Ascending aorta (tissue), 2 donors: ENCODE measurements around the gene MYOM1. TPM values are rescaled to one million over a fixed set of nuclear protein-coding genes. Genes with fewer than 3 reads are reported as not detected.

Source experiments
- DNase-seq, 2 donors: peaks; one replicate each; pipeline ENCODE4 v3.0.0-alpha.2; 2019; ENCODE audit warnings: low spot score in 2 of 2
- H3K27ac ChIP-seq, 2 donors: fragments of 200-600 bp; sonication (generic); one replicate each; pipeline ENCODE4 v1.5.1; 2016 to 2017; ENCODE audit warnings: mild to moderate bottlenecking in 1 of 2
- H3K27me3 ChIP-seq: fragments of 200-600 bp; sonication (generic); one replicate; pipeline ENCODE4 v1.5.1; 2017
- H3K36me3 ChIP-seq, 2 donors: fragments of 200-600 bp; sonication (generic); one replicate each; pipeline ENCODE4 v1.5.1; 2016
- H3K4me1 ChIP-seq, 2 donors: fragments of 200-600 bp; sonication (generic); one replicate each; pipeline ENCODE4 v1.5.1; 2016 to 2017; ENCODE audit warnings: mild to moderate bottlenecking in 1 of 2
- H3K4me3 ChIP-seq, 2 donors: fragments of 200-600 bp; sonication (generic); one replicate each; pipeline ENCODE4 v1.5.1; 2016 to 2017; ENCODE audit warnings: mild to moderate bottlenecking in 1 of 2
- H3K9me3 ChIP-seq, 2 donors: fragments of 200-600 bp; sonication (generic); one replicate each; pipeline ENCODE4 v1.5.1; 2016
- intact Hi-C: fragments of 100-400 bp; cut with DNase I; formaldehyde crosslinking; loops from one replicate; pipeline ENCODE4 v1.15.1; 2023
- total RNA-seq: library from RNA; depleted of rRNA; stranded (reverse); fragments of >200 nt; gene quantifications from one replicate; pipeline ENCODE4 v1.1.0, GENCODE V29; 2016
- TF ChIP-seq, protein P1 (sequence below), 3 experiments: fragments of 200-600 bp in 2 of 3; fragments of 450-650 bp in 1 of 3; sonication (generic) in 2 of 3; IDR thresholded peaks; one replicate each; pipeline ENCODE4 v1.5.1; 2016 to 2019; ENCODE audit warnings: antibody characterized with exemption in 3 of 3, mild to moderate bottlenecking in 1 of 3, moderate library complexity in 1 of 3

Gene MYOM1
- total RNA-seq, 1 donor from 2014 or later = 7.8 TPM

DNA sequence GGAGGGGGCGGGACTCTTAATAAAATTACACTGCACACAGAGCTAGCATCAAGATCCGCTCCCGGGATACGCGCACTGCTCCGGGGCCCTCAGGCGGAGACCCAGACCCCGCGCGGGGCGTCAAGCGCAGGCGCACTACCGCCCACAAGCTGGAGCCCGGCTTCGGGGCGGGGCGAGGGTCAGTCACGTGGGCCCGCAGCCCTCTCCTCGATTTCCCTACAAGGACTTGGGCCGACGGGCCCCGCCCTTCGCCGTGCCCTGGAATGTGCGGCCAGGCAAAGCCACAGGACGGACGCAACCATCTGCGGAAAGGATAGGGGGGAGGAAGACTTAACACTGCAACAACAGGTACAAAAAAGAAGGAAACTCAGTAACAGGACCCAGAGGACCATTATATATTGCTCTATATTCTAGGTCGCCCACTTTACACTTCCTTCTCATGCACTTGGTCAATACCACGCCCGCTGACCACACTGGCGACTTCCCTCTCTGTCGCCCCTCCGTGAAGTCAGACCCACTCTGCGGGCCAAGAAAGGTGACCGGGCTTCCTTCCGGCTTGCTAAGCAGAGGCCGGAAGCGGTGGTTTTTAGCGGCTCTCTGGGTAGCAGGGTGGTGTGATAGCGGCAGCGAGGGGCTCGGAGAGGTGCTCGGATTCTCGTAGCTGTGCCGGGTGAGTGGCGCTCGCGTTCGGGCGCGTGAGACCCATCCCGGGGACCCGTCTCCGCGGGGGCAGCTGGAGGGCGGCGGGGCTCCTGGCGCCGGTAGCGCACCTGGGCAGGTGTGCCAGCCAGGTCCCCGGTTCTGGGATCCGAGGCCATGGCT is 27.7 kb upstream of the MYOM1 start, which contains the start of gene MYL12A:
Gene MYL12A (plus strand): TSS at position 562 of the 822 bp plus-strand sequence. CDS start 5,447 bp downstream, outside the sequence.
- Histone ChIP-seq H3K4me1 (peaks cover 2 to 17% of the 10 kb centered on the region in 2 donors), H3K9me3 (no peaks in the 10 kb centered on the region), H3K27ac (peak within 1 kb of the TSS; percentile 100), H3K36me3 (peaks cover 0 to 11% of the 10 kb centered on the region in 2 donors), H3K4me3 (peak within 1 kb of the TSS; percentile 81 to 92), H3K27me3 (no peaks in the 10 kb centered on the region)
- intact Hi-C loops = loop anchor here (1.0 to 5.0 kb wide), 6 partner anchors 27 to 592 kb away; partner anchors contain the start of genes LPIN2 and SMCHD1
- TF ChIP-seq, protein P1, sequence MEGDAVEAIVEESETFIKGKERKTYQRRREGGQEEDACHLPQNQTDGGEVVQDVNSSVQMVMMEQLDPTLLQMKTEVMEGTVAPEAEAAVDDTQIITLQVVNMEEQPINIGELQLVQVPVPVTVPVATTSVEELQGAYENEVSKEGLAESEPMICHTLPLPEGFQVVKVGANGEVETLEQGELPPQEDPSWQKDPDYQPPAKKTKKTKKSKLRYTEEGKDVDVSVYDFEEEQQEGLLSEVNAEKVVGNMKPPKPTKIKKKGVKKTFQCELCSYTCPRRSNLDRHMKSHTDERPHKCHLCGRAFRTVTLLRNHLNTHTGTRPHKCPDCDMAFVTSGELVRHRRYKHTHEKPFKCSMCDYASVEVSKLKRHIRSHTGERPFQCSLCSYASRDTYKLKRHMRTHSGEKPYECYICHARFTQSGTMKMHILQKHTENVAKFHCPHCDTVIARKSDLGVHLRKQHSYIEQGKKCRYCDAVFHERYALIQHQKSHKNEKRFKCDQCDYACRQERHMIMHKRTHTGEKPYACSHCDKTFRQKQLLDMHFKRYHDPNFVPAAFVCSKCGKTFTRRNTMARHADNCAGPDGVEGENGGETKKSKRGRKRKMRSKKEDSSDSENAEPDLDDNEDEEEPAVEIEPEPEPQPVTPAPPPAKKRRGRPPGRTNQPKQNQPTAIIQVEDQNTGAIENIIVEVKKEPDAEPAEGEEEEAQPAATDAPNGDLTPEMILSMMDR (IDR thresholded peaks at IDR 0.05) = peak in 2 of 3 experiments; percentile 2 to 29
- DNase-seq = peak; percentile 92 to 99

- Histone ChIP-seq H3K36me3 (peaks cover 0 to 11% of the 10 kb centered on the region in 2 donors), H3K4me1 (peaks cover 2 to 12% of the 10 kb centered on the region in 2 donors), H3K27ac (peak overlapping the region; percentile 100), H3K9me3 (no peaks in the 10 kb centered on the region), H3K4me3 (peak overlapping the region; percentile 81 to 92), H3K27me3 (no peaks in the 10 kb centered on the region)
- TF ChIP-seq, protein P1 (IDR thresholded peaks at IDR 0.05) = peak in 1 of 3 experiments; percentile 4
- peak in 1 of 2 donors; percentile 77 for DNase-seq
- intact Hi-C loops = loop anchor here (1.0 to 5.0 kb wide), 7 partner anchors 26 to 591 kb away; partner anchors contain the start of genes LPIN2 and SMCHD1
Measured at GRCh38 chr18:3246635-3247239, 27.0 kb upstream of the MYOM1 start.

DNA sequence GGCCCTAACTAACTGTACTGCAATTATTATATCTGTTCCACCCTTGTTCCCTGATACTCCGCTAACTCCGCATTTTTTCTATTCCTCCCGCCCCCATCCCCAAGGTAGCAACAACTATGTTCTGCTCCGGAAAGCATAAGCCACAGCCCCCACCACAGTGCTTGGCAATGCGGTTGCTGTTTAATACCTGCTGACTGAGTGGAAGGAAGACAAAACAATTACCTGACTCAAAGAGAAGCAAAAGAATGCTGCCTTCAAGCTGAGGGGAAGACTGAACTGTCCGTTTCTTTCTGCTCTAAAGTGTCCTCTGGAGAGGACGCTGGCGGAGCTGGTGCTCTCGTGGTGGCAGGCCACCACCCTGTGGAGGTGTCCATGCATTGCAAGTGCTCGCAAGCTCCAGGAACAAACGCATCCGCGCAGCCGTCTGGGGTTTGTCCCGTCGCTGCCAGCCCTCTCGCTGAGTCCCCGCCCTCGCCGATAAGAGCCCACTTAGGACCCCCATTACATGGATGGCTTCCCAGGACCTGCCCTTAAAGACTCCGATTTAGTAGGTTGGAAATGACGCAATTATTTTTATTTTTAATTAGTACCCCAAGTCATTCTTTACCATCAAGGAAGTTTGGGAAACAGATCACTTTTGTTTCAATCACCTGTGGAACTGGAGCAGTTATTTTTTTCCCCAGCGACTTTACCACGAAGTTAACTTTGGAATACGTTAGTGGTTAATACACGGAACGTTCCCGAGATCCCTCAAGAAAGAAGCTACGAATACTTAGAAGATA is 26.3 kb upstream of the MYOM1 start:
- Histone ChIP-seq H3K9me3 (no peaks in the 10 kb centered on the region), H3K27me3 (no peaks in the 10 kb centered on the region), H3K27ac (peak overlapping the region; percentile 100), H3K4me1 (peaks cover 2 to 5% of the 10 kb centered on the region in 2 donors), H3K36me3 (peaks cover 0 to 11% of the 10 kb centered on the region in 2 donors), H3K4me3 (peak overlapping the region; percentile 81 to 92)
- DNase-seq = peak; percentile 54 to 93
- TF ChIP-seq, protein P1 (IDR thresholded peaks at IDR 0.05) = peak; percentile 93 to 98 (median 98)
- intact Hi-C loops = loop anchor here (1.0 to 5.0 kb wide), 5 partner anchors 25 to 389 kb away; no protein-coding TSS in a partner anchor

- Histone ChIP-seq H3K9me3 (no peaks in the 10 kb centered on the region), H3K36me3 (peaks cover 0 to 11% of the 10 kb centered on the region in 2 donors), H3K4me3 (peak overlapping the region; percentile 81 to 92), H3K27ac (peak overlapping the region in 1 of 2 donors; percentile 100), H3K4me1 (peaks cover 2 to 4% of the 10 kb centered on the region in 2 donors), H3K27me3 (no peaks in the 10 kb centered on the region)
- DNase-seq = no peak
- intact Hi-C loops = loop anchor here (5.0 kb wide), 2 partner anchors 248 to 388 kb away; no protein-coding TSS in a partner anchor
- TF ChIP-seq, protein P1 (IDR thresholded peaks at IDR 0.05) = no peak
Measured at GRCh38 chr18:3245185-3245564, 25.4 kb upstream of the MYOM1 start.

- TF ChIP-seq, protein P1 (IDR thresholded peaks at IDR 0.05) = no peak
Measured at GRCh38 chr18:3238742-3239141, 19.0 kb upstream of the MYOM1 start.

More at GRCh38 chr18:3238742-3239141, 19.0 kb upstream of the MYOM1 start:
- Histone ChIP-seq H3K4me3 (no peak overlapping the region), H3K36me3 (no peaks in the 10 kb centered on the region), H3K4me1 (no peaks in the 10 kb centered on the region), H3K9me3 (no peaks in the 10 kb centered on the region), H3K27me3 (no peaks in the 10 kb centered on the region), H3K27ac (no peak overlapping the region)
- no peak for DNase-seq
- intact Hi-C loops = no loop called here
